Fibroblast of lung (primary cell): Measurements from ENCODE around the gene NCBP3. TPM values are rescaled to one million over a fixed set of nuclear protein-coding genes. Genes with fewer than 3 reads are reported as not detected.
A peak's percentile ranks its signal among the peaks of the same experiment; 100 is the strongest.

ENCODE experiments used
- DNase-seq, 2 donors: peaks; one replicate each; pipeline versions ENCODE4 v3.0.0 to v3.0.0-alpha.2; 2010; ENCODE audit warnings: low read depth in 2 of 2
- H2AFZ ChIP-seq: 2 replicates; pipeline ENCODE4 v1.5.1; 2012; ENCODE audit warnings: low read length, control low read depth, inconsistent platforms
- H3K27ac ChIP-seq: 2 replicates; pipeline ENCODE4 v1.5.1; 2011; ENCODE audit warnings: low read length, control low read depth; ENCODE audit not compliant: insufficient read depth
- H3K27me3 ChIP-seq: 2 replicates; pipeline ENCODE4 v1.5.1; 2011; ENCODE audit warnings: mild to moderate bottlenecking, low read length; ENCODE audit not compliant: control insufficient read depth, insufficient read depth
- H3K36me3 ChIP-seq: 2 replicates; pipeline ENCODE4 v1.5.1; 2011; ENCODE audit warnings: low read length; ENCODE audit not compliant: control insufficient read depth, insufficient read depth
- H3K4me1 ChIP-seq: 2 replicates; pipeline ENCODE4 v1.5.1; 2011; ENCODE audit warnings: low read length; ENCODE audit not compliant: control insufficient read depth, insufficient read depth; ENCODE audit errors: extremely low read depth
- H3K4me2 ChIP-seq: 2 replicates; pipeline ENCODE4 v1.5.1; 2011; ENCODE audit warnings: low read length, control low read depth; ENCODE audit not compliant: insufficient read depth; ENCODE audit errors: extremely low read depth
- H3K4me3 ChIP-seq, 4 experiments: fragments of 200-600 bp in 1 of 4; sonication (generic) in 1 of 4; replicated peaks in 1 of 4; 2 replicates each; pipeline ENCODE4 v1.5.1; 2011 to 2016; ENCODE audit warnings: low read length in 4 of 4, low read depth in 3 of 4, mild to moderate bottlenecking in 3 of 4, control low read depth in 2 of 4, inconsistent platforms in 1 of 4, mixed read lengths in 1 of 4; ENCODE audit not compliant: insufficient read depth in 1 of 4; ENCODE audit errors: control extremely low read depth in 1 of 4
- H3K79me2 ChIP-seq: 2 replicates; pipeline ENCODE4 v1.5.1; 2012; ENCODE audit warnings: mild to moderate bottlenecking, low read length, inconsistent platforms; ENCODE audit not compliant: control insufficient read depth, insufficient read depth
- H3K9ac ChIP-seq: 2 replicates; pipeline ENCODE4 v1.5.1; 2011; ENCODE audit warnings: mild to moderate bottlenecking, low read length, control low read depth; ENCODE audit not compliant: insufficient read depth
- H3K9me3 ChIP-seq: 2 replicates; pipeline ENCODE4 v1.5.1; 2012; ENCODE audit warnings: low read depth, low read length; ENCODE audit not compliant: control insufficient read depth, insufficient read depth
- H4K20me1 ChIP-seq: 2 replicates; pipeline ENCODE4 v1.5.1; 2011; ENCODE audit warnings: low read length; ENCODE audit not compliant: control insufficient read depth, insufficient read depth; ENCODE audit errors: extremely low read depth
- CTCF ChIP-seq, 2 donors: IDR thresholded peaks in 1 of 2; conservative IDR thresholded peaks in 1 of 2; 1 replicate in 1 of 2; 2 replicates in 1 of 2; pipeline ENCODE4 v1.5.1; 2011 to 2012; ENCODE audit warnings: low read length in 2 of 2, control low read depth in 1 of 2, inconsistent platforms in 1 of 2, low read depth in 1 of 2, mild to moderate bottlenecking in 1 of 2
- EZH2 ChIP-seq: IDR thresholded peaks from 2 replicates; pipeline ENCODE4 v1.5.1; 2012; ENCODE audit warnings: low read length, control low read depth, mild to moderate bottlenecking; ENCODE audit errors: missing control alignments
- polyA plus RNA-seq, 2 donors: library from polyadenylated mRNA; depleted of rRNA in 1 of 2; stranded (reverse) in 1 of 2; unstranded in 1 of 2; fragments of >200 nt; gene quantifications; 2 replicates each; pipeline ENCODE4 v1.2.1, GENCODE V29; 2011 to 2012; ENCODE audit warnings: missing spikeins in 1 of 2
- total RNA-seq: library from RNA; depleted of rRNA; stranded (reverse); fragments of >200 nt; gene quantifications from 2 replicates; pipeline ENCODE4 v1.2.1, GENCODE V29; 2014

NCBP3 gene
- total and polyA plus RNA-seq, 2 donors (not counting 1 experiment from before 2014, with no cell fraction given) = 20.4 to 23.3 TPM

GRCh38 chr17:3828151-3828851 is 17.7 kb downstream of the NCBP3 start:
- H3K79me2 ChIP-seq = no peaks in the 10 kb centered on the region
- H3K4me1 ChIP-seq = peaks cover 2% of the 10 kb centered on the region
- TF ChIP-seq EZH2 (no peak), CTCF (conservative IDR thresholded peaks at IDR 0.05 in 1 of 2, IDR thresholded peaks at IDR 0.05 in 1 of 2; ENCODE audit: low read depth in 1 of 2, low read length in 2 of 2) (no peak)
- peaks cover 2% of the 10 kb centered on the region for H4K20me1 ChIP-seq
- no peak overlapping the region for H3K9ac ChIP-seq
- no peaks in the 10 kb centered on the region for H3K27me3 ChIP-seq
- H3K9me3 ChIP-seq = no peaks in the 10 kb centered on the region
- no peak overlapping the region for H3K4me3 ChIP-seq
- H2AFZ ChIP-seq = no peak overlapping the region
- H3K27ac ChIP-seq = peak overlapping the region; percentile 3
- no peak overlapping the region for H3K4me2 ChIP-seq
- H3K36me3 ChIP-seq = peaks cover 7% of the 10 kb centered on the region
- peak; percentile 62 to 84 for DNase-seq

- Histone ChIP-seq H3K27me3 (no peaks in the 10 kb centered on the region), H3K79me2 (no peaks in the 10 kb centered on the region), H3K27ac (no peak overlapping the region), H3K36me3 (peaks cover 7% of the 10 kb centered on the region), H3K9ac (no peak overlapping the region), H4K20me1 (peaks cover 2% of the 10 kb centered on the region), H3K9me3 (no peaks in the 10 kb centered on the region), H3K4me3 (no peak overlapping the region), H2AFZ (no peak overlapping the region), H3K4me1 (peaks cover 2% of the 10 kb centered on the region), H3K4me2 (no peak overlapping the region)
- TF ChIP-seq EZH2 = no peak
- TF ChIP-seq CTCF (conservative IDR thresholded peaks at IDR 0.05 in 1 of 2, IDR thresholded peaks at IDR 0.05 in 1 of 2; ENCODE audit: low read depth in 1 of 2, low read length in 2 of 2) = peak; percentile 58 to 86
- peak; percentile 65 to 80 for DNase-seq
Observed at GRCh38 chr17:3827124-3827773, 18.8 kb downstream of the NCBP3 start.

- Histone ChIP-seq H2AFZ (no peak overlapping the region), H3K9me3 (no peaks in the 10 kb centered on the region), H3K4me3 (no peak overlapping the region), H3K4me1 (peaks cover 2% of the 10 kb centered on the region), H4K20me1 (peaks cover 2% of the 10 kb centered on the region), H3K79me2 (no peaks in the 10 kb centered on the region), H3K27ac (no peak overlapping the region), H3K9ac (no peak overlapping the region), H3K27me3 (no peaks in the 10 kb centered on the region), H3K4me2 (no peak overlapping the region), H3K36me3 (peaks cover 7% of the 10 kb centered on the region)
- peak in 1 of 2 donors; percentile 26 for DNase-seq
- TF ChIP-seq CTCF (conservative IDR thresholded peaks at IDR 0.05 in 1 of 2, IDR thresholded peaks at IDR 0.05 in 1 of 2; ENCODE audit: low read depth in 1 of 2, low read length in 2 of 2) (no peak), EZH2 (no peak)
Observed at GRCh38 chr17:3826191-3826590, 19.9 kb downstream of the NCBP3 start.
